HG03575 (cell line): ENCODE results near the gene NOL4.
"Not testable (repeated sequence)": the region's sequence is repeated elsewhere in the genome, so short reads cannot be mapped to it uniquely, and the experiment has no call there.

ENCODE experiments used
- ATAC-seq: cut with Tn5 transposase; IDR thresholded peaks from one replicate; pipeline ENCODE4 v1.9.1; 2021; ENCODE audit not compliant: unreplicated experiment, insufficient number of reproducible peaks, low FRiP score; ENCODE audit errors: extremely low read depth

Gene NOL4

DNA sequence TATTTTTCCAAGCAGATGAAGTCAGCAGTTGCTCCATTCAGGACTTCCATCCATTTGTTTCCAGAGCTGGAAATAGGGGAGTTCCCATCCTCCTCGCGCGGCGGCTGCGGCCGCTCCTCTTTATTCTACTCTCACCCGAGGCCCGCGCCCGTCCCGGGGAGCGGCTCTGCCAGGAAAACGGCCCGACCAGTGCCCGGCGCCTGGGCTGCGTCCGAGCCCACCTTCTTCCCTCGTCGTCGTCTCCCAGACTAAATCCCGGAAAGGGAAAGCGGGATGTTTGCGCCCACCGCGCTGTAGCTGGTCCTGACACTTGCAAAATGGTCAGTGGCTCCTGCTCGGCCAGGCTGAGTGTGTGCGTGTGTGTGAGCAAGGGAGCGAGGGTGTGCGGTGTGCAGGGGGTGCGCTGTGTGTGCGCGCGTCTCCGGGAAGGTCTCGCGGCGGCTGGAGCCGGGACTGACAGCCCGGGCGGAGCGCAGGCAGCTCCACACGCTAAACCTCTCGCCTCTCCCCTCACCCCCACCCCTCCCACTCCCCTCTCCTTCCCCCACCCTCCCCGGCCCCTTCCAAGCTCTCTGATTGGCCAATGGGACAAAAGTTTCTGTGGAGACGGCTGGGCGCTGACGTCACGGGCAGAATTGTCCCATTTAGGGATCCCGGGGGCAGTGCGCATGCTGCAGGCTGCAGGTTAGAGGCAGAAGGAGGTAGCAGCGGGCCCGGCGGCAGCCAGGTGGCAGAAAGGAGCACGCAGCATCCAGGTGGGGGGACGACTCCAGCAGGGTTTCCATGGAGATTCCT lies at the start of gene NOL4:
Gene NOL4 (minus strand): TSS at position 491 of the 795 bp plus-strand sequence. CDS start 1,660 bp downstream, outside the sequence.
- no peak for ATAC-seq

DNA sequence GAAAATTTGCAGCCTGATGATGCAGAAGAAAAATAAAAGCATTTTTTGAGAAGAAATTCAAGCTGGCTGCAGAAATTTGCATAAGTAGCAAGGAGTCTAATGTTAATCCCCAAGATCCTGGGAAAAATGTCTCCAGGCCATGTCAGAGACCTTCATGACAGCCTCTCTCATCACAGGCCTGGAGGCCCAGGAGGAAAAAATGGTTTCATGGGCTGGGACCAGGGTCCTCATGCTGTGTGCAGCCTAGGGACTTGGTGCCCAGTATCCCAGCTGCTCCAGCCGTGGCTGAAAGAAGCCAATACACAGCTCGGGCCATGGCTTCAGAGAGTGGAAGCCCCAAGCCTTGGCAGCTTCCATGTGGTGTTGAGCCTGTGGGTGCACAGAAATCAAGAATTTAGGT lies 41.3 kb upstream of the NOL4 start:
- not testable (repeated sequence) for ATAC-seq

DNA sequence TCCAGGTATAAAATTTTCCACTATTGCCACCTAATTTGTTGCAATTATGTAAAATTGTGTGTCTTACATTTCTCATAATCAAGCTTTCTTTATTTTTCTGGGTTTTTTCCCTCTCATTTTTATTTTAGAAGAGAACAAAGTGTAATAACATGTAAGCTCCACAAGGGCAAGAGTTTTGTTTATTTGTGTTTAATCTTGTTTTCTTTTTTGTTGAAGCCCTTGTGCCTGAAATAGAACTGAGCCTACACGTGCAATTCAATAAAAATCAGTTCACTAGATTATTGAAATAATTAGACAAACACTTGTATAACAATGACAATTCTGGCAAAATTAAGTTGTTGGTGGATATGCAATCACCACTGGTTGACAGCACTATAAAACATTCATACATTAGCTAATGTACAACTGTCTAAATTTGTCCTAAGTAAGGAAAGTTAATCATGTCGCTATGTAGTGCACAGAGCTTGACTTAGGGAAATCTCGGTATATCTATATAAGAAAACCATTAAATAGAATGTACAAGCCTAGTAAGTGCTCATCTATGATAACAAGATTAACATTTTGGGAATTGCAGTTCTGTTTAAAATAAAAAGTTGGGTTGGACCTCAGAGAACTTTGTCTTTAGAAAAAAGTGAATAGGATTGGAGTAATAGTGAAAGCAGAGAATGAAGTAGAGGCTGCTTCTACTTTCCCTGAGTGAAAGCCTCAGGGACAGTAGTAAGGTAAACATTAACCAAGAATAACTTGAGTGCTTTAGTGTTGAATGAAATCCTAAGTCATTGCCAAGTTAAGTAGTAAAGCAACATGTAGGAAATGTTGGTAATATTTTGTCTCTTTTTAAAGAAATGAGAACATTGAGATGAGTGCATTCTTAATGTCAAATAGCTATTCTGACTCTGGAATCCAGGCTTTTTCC lies 37.4 kb upstream of the NOL4 start:
- ATAC-seq: no peak

DNA sequence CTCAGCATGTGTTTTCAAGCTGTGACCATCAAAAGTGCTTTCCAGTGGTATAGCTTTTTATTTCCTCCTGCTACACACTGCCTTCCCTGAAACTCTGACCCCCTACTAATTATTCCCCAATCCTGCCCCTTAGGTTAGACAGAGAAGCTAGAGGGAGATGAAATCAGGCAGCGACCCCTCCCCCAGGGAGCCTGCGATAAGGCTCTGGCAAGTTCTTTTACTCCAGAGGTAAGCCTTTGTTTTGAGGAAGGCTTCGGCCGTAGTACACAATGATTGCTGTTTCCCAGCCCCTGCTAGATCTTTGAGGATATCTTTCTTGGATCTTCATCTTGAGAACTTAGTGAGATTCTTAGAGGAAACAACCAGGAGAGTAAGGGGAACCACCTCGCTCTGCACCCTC lies 33.5 kb upstream of the NOL4 start:
- no peak for ATAC-seq

DNA sequence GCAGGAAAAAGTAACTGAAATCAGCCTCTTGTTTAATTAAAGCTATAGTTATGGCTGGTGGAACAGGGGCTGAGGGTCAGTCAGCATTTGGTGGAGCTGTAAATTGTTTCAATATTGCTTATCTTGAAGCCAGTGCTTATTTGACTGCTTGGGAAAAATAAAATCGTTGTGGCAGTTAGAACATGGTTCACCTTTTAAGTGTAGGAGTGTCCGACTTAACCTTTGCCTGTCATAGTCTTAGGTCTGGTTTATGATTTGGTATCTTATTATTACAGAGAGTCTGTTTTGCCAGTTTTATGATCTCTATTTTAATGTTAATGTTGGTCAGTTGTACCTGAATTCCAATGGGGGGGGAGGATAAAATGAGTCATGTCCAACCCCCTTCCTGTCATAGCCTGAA lies 27.2 kb upstream of the NOL4 start:
- ATAC-seq: no peak

DNA sequence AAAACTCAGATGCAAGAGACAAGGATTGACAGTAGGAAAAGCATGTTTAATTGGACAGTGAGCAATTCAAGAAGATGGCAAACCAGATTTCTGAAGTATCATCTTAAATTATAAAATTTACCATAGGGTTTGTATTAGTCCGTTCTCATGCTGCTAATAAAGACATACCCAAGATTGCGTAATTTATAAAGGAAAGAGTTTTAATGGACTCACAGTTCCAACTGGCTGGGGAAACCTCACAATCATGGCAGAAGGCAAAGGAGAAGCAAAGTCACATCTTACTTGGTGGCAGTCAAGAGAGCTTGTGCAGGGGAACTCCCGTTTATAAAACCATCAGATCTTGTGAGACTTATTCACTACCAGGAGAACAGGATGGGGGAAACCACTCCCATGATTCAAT lies 24.0 kb upstream of the NOL4 start:
- no peak for ATAC-seq

DNA sequence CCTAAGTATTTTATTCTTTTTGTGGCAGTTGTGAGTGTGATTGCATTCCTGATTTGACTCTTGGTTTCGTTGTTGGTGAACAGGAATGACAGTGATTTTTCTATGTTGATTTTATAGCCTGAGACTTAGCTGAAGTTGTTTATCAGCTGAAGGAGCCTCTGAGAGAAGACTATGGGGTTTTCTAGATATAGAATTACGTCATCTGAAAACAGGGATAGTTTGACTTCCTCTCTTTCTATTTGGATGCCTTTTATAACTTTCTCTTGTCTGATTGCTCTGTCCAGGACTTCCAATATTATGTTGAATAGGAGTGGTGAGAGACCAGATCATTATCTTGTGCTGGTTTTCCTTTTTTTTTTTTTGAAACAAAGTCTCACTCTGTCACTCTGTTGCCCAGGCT lies 18.0 kb upstream of the NOL4 start:
- no peak for ATAC-seq

- not testable (repeated sequence) for ATAC-seq
These were observed 9.2 kb upstream of the NOL4 start for GRCh38 chr18:34233781-34234388.

DNA sequence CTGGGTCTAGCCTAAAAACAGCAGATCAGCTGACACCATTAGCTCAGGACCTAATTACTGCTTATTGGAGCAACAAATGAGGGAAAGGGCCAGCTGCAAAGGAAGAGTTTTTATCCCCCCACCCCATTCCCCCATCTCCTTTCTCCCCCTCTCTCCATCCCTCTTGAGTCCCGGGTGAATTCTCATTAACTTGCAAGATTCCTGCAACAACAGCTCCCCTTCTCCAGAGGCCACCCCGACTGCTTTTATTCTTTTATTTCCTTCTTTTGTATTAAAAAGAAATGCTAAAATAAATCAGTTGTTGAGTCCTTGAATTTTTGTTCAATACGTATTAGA lies 473 bp upstream of the NOL4 start:
- no peak for ATAC-seq

GRCh38 chr18:34223893-34224422 lies 755 bp downstream of the NOL4 start:
- ATAC-seq: no peak

DNA sequence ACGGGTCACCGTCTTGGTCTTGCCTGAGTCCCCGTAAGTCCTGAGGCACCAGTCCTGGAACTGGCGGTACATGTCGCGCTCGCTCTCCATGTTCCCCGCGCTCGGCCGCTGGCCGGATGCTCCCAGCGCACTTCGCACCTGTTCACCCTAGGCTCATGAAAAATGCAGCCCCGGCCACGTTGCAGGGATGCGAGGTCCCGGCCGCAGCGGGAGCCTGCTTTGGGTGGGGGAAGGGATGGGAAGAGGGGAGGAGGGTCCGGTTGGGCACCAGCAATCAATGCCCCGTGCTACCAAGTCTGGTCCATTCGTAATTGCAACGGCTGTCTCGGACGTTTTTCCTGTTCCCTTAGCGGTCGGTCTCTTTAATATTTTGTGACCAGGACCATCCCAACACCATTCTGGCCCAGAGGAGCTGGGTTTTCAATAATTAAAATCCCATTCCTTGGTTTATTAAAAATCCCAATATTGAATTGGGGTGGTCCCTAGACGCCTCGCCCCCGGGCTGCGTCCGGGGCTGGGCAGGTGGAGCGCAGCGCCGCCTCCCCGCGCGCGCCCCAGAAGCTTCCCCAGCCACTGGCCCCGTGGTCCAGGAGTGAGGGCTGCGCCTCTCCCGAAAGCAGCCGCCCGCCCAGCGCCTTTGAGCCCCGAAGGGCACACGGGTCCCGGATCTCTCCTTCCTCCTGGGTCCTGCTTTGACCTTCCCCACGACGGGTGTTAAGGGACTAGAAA lies 1.4 kb downstream of the NOL4 start:
- ATAC-seq: no peak

DNA sequence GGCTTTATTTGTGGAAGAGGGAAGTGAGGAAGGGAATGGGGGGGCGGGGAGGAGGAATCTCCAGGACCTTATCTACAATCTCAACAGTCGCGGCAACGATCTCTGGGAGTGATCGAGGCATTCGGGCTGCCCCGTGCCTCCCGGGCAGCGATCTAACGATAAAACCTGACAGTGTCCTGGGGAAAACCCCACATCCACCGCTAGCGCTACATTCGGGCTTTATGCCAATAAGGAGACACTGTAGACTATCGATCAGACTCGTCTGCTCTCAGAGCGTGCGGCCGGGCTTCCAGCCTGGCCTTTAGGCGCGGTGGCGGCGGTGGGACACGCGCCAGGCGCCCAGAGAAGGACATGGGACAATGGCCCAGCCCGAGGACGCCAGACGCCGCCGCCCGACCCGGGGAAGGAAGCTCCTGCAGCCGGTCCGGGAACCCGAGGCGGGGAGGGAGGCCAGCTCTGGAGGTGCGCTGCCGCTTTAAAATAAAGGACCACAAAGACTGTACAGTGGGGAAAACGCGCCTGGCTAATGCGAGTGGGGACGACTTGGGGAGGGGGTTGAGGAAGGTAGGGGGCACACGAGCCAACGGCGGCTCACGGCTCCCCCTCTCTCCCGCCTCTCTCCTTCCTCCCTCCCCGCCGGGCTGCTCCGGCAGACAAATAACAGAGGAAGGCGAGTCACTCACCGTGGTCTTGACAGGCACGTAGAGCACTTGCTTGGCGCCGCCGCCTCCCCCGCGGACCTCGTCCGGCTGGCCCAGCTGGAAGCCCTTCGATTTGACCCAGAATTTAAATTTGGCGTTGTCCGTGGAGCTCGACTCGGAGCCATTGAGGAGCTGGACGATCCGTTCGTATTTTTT lies 2.2 kb downstream of the NOL4 start:
- no peak for ATAC-seq

- ATAC-seq: no peak
These were observed 2.8 kb downstream of the NOL4 start for GRCh38 chr18:34221971-34222306.

GRCh38 chr18:34220081-34220815 lies 4.5 kb downstream of the NOL4 start:
- ATAC-seq: no peak

DNA sequence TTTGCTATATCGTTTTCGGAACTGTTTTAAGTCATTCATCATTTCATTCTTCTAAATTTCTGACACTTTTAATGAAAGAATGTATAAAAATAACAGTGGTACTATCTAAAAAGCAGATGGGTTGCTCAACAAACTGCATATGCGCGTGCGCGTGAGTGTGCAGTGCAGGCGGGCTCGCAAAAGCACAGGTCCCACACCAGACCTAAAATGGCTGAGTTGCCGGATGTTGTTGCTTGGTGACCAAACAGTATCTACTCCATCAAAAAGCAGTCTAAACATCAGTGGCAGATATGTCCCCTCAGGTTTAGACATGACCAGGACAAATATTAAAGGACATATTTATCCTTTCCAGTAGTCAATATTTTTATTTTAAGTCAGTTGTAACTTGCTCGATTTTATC lies 5.1 kb downstream of the NOL4 start:
- no peak for ATAC-seq

DNA sequence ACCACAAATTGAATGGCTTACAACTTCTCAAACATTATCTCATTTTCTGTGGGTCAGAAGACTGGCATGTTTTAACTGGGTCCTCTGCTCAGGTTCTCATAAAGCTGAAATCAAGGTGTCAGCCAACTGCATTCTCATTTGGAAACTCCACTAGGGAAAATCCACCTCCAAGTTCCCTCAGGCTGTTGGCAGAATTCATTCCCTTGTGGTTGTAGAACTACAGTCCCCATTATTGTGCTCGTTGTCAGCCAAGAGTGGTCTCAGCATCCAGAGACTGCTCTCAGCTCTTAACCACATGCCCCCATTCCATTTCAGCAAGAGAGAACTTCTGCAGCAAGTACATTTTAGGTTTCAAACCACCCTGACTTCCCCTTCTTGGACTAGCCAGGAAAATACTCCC lies 12.2 kb downstream of the NOL4 start:
- ATAC-seq: no peak

DNA sequence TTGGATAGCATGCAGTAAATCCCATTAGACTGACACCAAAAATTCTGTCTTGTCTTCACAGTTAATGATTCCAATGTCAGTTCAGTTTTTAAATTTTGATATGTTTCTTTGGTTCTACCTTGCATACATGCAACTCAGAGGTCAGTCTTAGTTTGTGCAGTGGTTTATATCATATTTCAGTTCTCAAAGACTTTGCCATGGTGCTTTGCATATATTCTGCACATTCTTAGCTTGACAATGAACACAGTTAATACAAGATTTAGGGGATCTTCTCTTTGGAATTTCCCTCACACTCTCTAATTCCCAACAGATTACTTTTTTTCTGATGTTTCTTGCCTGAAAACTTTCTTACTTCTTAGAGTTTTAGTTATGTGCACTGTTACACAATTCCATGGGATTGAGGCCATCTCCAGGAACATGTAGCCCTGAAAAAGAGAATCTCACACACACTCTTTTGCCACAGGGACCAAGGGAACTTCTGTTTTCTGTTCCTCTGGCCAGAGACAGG lies 17.3 kb downstream of the NOL4 start:
- ATAC-seq: no peak
